IMR-90 (cell line): Measurements from ENCODE around the gene TMEM131. TPM values are rescaled to one million over a fixed set of nuclear protein-coding genes. Genes with fewer than 3 reads are reported as not detected.

ENCODE experiments used
- ATAC-seq: fragments of 200-7000 bp; cut with Tn5 transposase; 2 replicates; pipeline ENCODE4 v1.9.1; 2020; ENCODE audit warnings: low read depth, mild to moderate bottlenecking, moderate library complexity
- BruUV-seq: library from RNA; stranded (reverse); fragments of 400-500 nt; replicated peaks from 2 replicates; lab custom pipeline; 2021; lab: Mats Ljungman, UMichigan
- CTCF ChIA-PET: fragments of 300-600 bp; formaldehyde crosslinking; extraction: SDS; loops from one replicate; lab custom pipeline; 2021; ENCODE audit warnings: antibody characterized with exemption; lab: Yijun Ruan, JAX
- POLR2A ChIA-PET: fragments of 300-600 bp; sonication (Branson Sonifier 250); formaldehyde crosslinking; loops from one replicate; lab custom pipeline; 2022; ENCODE audit warnings: antibody characterized with exemption; ENCODE audit not compliant: unreplicated experiment; lab: Charles Lee
- DNase-seq: peaks from one replicate; pipeline ENCODE4 v3.0.0; 2013
- H2AFZ ChIP-seq: replicated peaks from 2 replicates; pipeline ENCODE3; 2013; ENCODE audit warnings: low read length, mild to moderate bottlenecking; ENCODE audit not compliant: poor library complexity
- H2AK5ac ChIP-seq: 2 replicates; pipeline ENCODE4 v1.6.1; 2013; ENCODE audit warnings: low read depth, low read length, inconsistent platforms
- H2AK9ac ChIP-seq: replicated peaks from 2 replicates; pipeline ENCODE3; 2013; ENCODE audit warnings: mild to moderate bottlenecking, low read depth, low read length, moderate library complexity; ENCODE audit not compliant: poor library complexity
- H2BK120ac ChIP-seq: 2 replicates; pipeline ENCODE4 v1.6.1; 2013; ENCODE audit warnings: low read depth, low read length, inconsistent platforms
- H2BK15ac ChIP-seq: 3 replicates; pipeline ENCODE4 v1.6.1; 2013; ENCODE audit warnings: low read depth, low read length, inconsistent platforms
- H2BK20ac ChIP-seq: 2 replicates; pipeline ENCODE4 v1.6.1; 2013; ENCODE audit warnings: low read depth, mild to moderate bottlenecking, inconsistent platforms, low read length, moderate library complexity
- H2BK5ac ChIP-seq: 2 replicates; pipeline ENCODE4 v1.6.1; 2013; ENCODE audit warnings: mild to moderate bottlenecking, low read depth, low read length, inconsistent platforms; ENCODE audit not compliant: poor library complexity, severe bottlenecking
- H3K14ac ChIP-seq: replicated peaks from 2 replicates; pipeline ENCODE4 v1.6.1; 2013; ENCODE audit warnings: low read depth, low read length, inconsistent platforms
- H3K18ac ChIP-seq: 2 replicates; pipeline ENCODE4 v1.6.1; 2013; ENCODE audit warnings: low read depth, low read length, control low read depth
- H3K23ac ChIP-seq: 2 replicates; pipeline ENCODE4 v1.6.1; 2013; ENCODE audit warnings: low read depth, low read length, inconsistent platforms
- H3K27ac ChIP-seq: 2 replicates; pipeline ENCODE4 v1.5.1; 2013; ENCODE audit warnings: mild to moderate bottlenecking, control low read depth, low read length; ENCODE audit not compliant: insufficient read depth
- H3K27me3 ChIP-seq: 2 replicates; pipeline ENCODE4 v1.6.1; 2013; ENCODE audit warnings: low read length; ENCODE audit not compliant: control insufficient read depth, insufficient read depth
- H3K36me3 ChIP-seq: 2 replicates; pipeline ENCODE4 v1.6.1; 2013; ENCODE audit warnings: low read length, mixed read lengths; ENCODE audit not compliant: control insufficient read depth, insufficient read depth
- H3K4ac ChIP-seq: 2 replicates; pipeline ENCODE4 v1.6.1; 2013; ENCODE audit warnings: low read depth, low read length, inconsistent platforms
- H3K4me1 ChIP-seq: 2 replicates; pipeline ENCODE4 v1.6.1; 2013; ENCODE audit warnings: low read length, mixed read lengths; ENCODE audit not compliant: control insufficient read depth, insufficient read depth
- H3K4me2 ChIP-seq: 2 replicates; pipeline ENCODE4 v1.6.1; 2013; ENCODE audit warnings: low read depth, mild to moderate bottlenecking, control low read depth, low read length, moderate library complexity
- H3K4me3 ChIP-seq: 2 replicates; pipeline ENCODE4 v1.5.1; 2013; ENCODE audit warnings: low read depth, mild to moderate bottlenecking, control low read depth, low read length, moderate library complexity; ENCODE audit not compliant: insufficient read depth
- H3K56ac ChIP-seq: 2 replicates; pipeline ENCODE4 v1.6.1; 2013; ENCODE audit warnings: low read length, inconsistent platforms; ENCODE audit not compliant: insufficient read depth; ENCODE audit errors: extremely low read depth
- H3K79me1 ChIP-seq, 2 experiments: 2 replicates each; pipeline ENCODE4 v1.6.1; 2013; ENCODE audit warnings: low read length in 2 of 2, inconsistent platforms in 1 of 2, low read depth in 1 of 2
- H3K9ac ChIP-seq: 2 replicates; pipeline ENCODE4 v1.6.1; 2013; ENCODE audit warnings: low read depth, low read length, control low read depth
- H3K9me1 ChIP-seq: 2 replicates; pipeline ENCODE4 v1.6.1; 2013; ENCODE audit warnings: low read length, inconsistent platforms; ENCODE audit not compliant: insufficient read depth
- H3K9me3 ChIP-seq: 2 replicates; pipeline ENCODE4 v1.6.1; 2013; ENCODE audit warnings: low read length; ENCODE audit not compliant: control insufficient read depth, insufficient read depth
- H4K20me1 ChIP-seq: 2 replicates; pipeline ENCODE4 v1.6.1; 2013; ENCODE audit warnings: low read length, inconsistent platforms; ENCODE audit not compliant: insufficient read depth
- H4K5ac ChIP-seq: 2 replicates; pipeline ENCODE4 v1.6.1; 2013; ENCODE audit warnings: mild to moderate bottlenecking, low read depth, low read length, control low read depth
- H4K8ac ChIP-seq, 2 experiments: 2 replicates each; pipeline ENCODE4 v1.6.1; 2013; ENCODE audit warnings: low read depth in 2 of 2, low read length in 2 of 2, control low read depth in 1 of 2, inconsistent platforms in 1 of 2
- H4K91ac ChIP-seq: 2 replicates; pipeline ENCODE4 v1.6.1; 2013; ENCODE audit warnings: low read depth, low read length, inconsistent platforms; ENCODE audit not compliant: insufficient read depth
- BHLHE40 ChIP-seq: fragments of 150-350 bp; IDR thresholded peaks from 2 replicates; pipeline ENCODE4 v1.6.1; 2016; ENCODE audit warnings: mild to moderate bottlenecking, low read depth, low read length
- CHD1 ChIP-seq: IDR thresholded peaks from 2 replicates; pipeline ENCODE4 v1.6.1; 2012; ENCODE audit warnings: low read depth, low read length, improper control_type of control experiment
- CTCF ChIP-seq: conservative IDR thresholded peaks from 2 replicates; pipeline ENCODE4 v1.5.1; 2012; ENCODE audit warnings: mild to moderate bottlenecking, low read depth, low read length, improper control_type of control experiment
- FOS ChIP-seq: fragments of 150-350 bp; IDR thresholded peaks from 2 replicates; pipeline ENCODE4 v1.6.1; 2016; ENCODE audit warnings: low read depth, low read length
- WGBS, 2 experiments: methylation state at CpG; one replicate each; pipeline versions ENCODE4 v1.1.5 to v1.1.7; 2013; ENCODE audit warnings: missing lambda C conversion rate in 2 of 2; ENCODE audit not compliant: insufficient read length in 1 of 2; ENCODE audit errors: extremely low coverage in 2 of 2; 5-methylcytosine and 5-hydroxymethylcytosine counted together
- dilution Hi-C: fragments of 300-500 bp; cut with HindIII; formaldehyde crosslinking; loops from one replicate; pipeline ENCODE4 v1.14.3; 2018; ENCODE audit warnings: low sequenced_read_pairs; ENCODE audit not compliant: unreplicated experiment
- in situ Hi-C: fragments of 300-500 bp; cut with MboI; formaldehyde crosslinking; loops from 3 replicates; pipeline ENCODE4 v1.14.3; 2019; ENCODE audit warnings: low sequenced_read_pairs, inconsistent platforms, mixed read lengths
- intact Hi-C: fragments of 100-400 bp; cut with micrococcal nuclease; formaldehyde crosslinking; loops from 2 replicates; pipeline ENCODE4 v1.10.0; 2022
- polyA plus RNA-seq, 3 experiments: library from polyadenylated mRNA; depleted of rRNA; stranded (reverse); fragments of >200 nt; gene quantifications; 2 replicates each; pipeline ENCODE4 v1.2.3, GENCODE V29; 2012; ENCODE audit warnings: low replicate concordance in 1 of 3
- total RNA-seq: library from RNA; depleted of rRNA; stranded (reverse); fragments of >200 nt; gene quantifications from 2 replicates; pipeline ENCODE4 v1.2.3, GENCODE V29; 2012

TMEM131 gene
- total and polyA plus RNA-seq, 2 of the 4 experiments (the other 2 are of a cell fraction), result 13.3 to 14.0 TPM

DNA sequence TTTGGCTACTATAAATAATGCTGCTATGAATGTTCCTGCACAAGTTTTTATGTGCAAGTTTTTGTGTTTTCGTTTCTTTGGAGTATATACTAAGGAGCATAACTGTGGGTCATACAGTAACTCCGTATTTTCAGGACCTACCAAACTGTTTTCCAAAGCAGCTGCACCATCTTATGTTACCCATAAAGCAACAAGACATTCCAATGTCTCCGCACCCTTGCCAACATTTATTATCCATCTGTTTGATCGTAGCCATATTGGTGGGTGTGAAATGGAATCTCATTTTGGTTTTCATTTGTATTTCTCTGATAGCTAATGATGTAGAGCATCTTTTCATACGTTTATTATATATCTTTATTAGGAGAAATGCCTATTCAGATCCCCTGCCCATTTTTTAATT is 13.8 kb downstream of the TMEM131 start:
- Histone ChIP-seq H3K14ac (no peak overlapping the region), H2AK5ac (no peak overlapping the region), H4K5ac (no peak overlapping the region), H4K20me1 (peaks cover 30% of the 10 kb centered on the region; the same call in 1 of the 2 replicates), H3K4me2 (no peak overlapping the region), H2BK20ac (no peak overlapping the region), H3K27ac (no peak overlapping the region), H3K4ac (no peak overlapping the region), H3K79me1 (peaks cover 38 to 57% of the 10 kb centered on the region in 2 experiments), H2AK9ac (no peak overlapping the region), H2BK120ac (no peak overlapping the region), H3K27me3 (no peaks in the 10 kb centered on the region), H3K18ac (no peak overlapping the region), H3K56ac (no peak overlapping the region), H2AFZ (no peak overlapping the region), H4K91ac (no peak overlapping the region), H3K9me3 (peaks cover 14% of the 10 kb centered on the region), H3K9me1 (no peaks in the 10 kb centered on the region), H3K36me3 (peaks cover 1% of the 10 kb centered on the region; the same call in 1 of the 2 replicates), H4K8ac (no peak overlapping the region), H3K4me3 (no peak overlapping the region), H3K9ac (no peak overlapping the region), H3K23ac (no peak overlapping the region), H3K4me1 (no peaks in the 10 kb centered on the region), H2BK5ac (no peak overlapping the region), H2BK15ac (no peak overlapping the region)
- no peak for DNase-seq
- WGBS, 2 experiments, result no CpG with 5 or more reads among the region's 5 CpGs
- ATAC-seq, result no peak
- TF ChIP-seq CHD1 (no peak), FOS (no peak), BHLHE40 (no peak), CTCF (no peak)
- POLR2A ChIA-PET, result no interaction called here
- BruUV-seq, result no TSS peak
- CTCF ChIA-PET, result interaction anchor here (0.5 kb wide), 1 partner anchor 183 kb away, joined by 8 read pairs; no protein-coding TSS in a partner anchor
- dilution Hi-C loops, result no loop called here
- in situ Hi-C loops, result no loop called here
- intact Hi-C loops, result no loop called here
